Measurements from ENCODE around the gene COL4A6.

The COL4A6 gene

GRCh38 chrX:108298165-108298602, 140.0 kb downstream of the COL4A6 start:
- Histone ChIP-seq H3K4me1 (ENCODE audit: control insufficient read depth, insufficient read depth, low read length) (no peaks in the 10 kb centered on the region), H3K36me3 (ENCODE audit: control insufficient read depth, insufficient read depth, low read length) (no peaks in the 10 kb centered on the region), H3K9ac (ENCODE audit: low read length) (no peak overlapping the region), H3K9me3 (ENCODE audit: control insufficient read depth, low read length) (no peaks in the 10 kb centered on the region), H3K4me3 (ENCODE audit: low read length) (no peak overlapping the region), H3K27me3 (ENCODE audit: control insufficient read depth, insufficient read depth, low read length) (no peaks in the 10 kb centered on the region)

- H3K9me3 ChIP-seq (ENCODE audit: control insufficient read depth, low read length) = no peaks in the 10 kb centered on the region
- no peaks in the 10 kb centered on the region for H3K27me3 ChIP-seq (ENCODE audit: control insufficient read depth, insufficient read depth, low read length)
- no peaks in the 10 kb centered on the region for H3K4me1 ChIP-seq (ENCODE audit: control insufficient read depth, insufficient read depth, low read length)
- H3K4me3 ChIP-seq (ENCODE audit: low read length) = no peak overlapping the region
- no peak overlapping the region for H3K9ac ChIP-seq (ENCODE audit: low read length)
- H3K36me3 ChIP-seq (ENCODE audit: control insufficient read depth, insufficient read depth, low read length) = no peaks in the 10 kb centered on the region
Observed at GRCh38 chrX:108297290-108297689, 140.9 kb downstream of the COL4A6 start.

- Histone ChIP-seq H3K9me3 (ENCODE audit: control insufficient read depth, low read length) (no peaks in the 10 kb centered on the region), H3K4me3 (ENCODE audit: low read length) (no peak overlapping the region), H3K27me3 (ENCODE audit: control insufficient read depth, insufficient read depth, low read length) (no peaks in the 10 kb centered on the region), H3K4me1 (ENCODE audit: control insufficient read depth, insufficient read depth, low read length) (no peaks in the 10 kb centered on the region), H3K36me3 (ENCODE audit: control insufficient read depth, insufficient read depth, low read length) (no peaks in the 10 kb centered on the region), H3K9ac (ENCODE audit: low read length) (no peak overlapping the region)
Observed at GRCh38 chrX:108292053-108292452, 146.2 kb downstream of the COL4A6 start.

- H3K4me1 ChIP-seq (ENCODE audit: control insufficient read depth, insufficient read depth, low read length) = no peaks in the 10 kb centered on the region
- no peaks in the 10 kb centered on the region for H3K9me3 ChIP-seq (ENCODE audit: control insufficient read depth, low read length)
- no peak overlapping the region for H3K4me3 ChIP-seq (ENCODE audit: low read length)
- no peaks in the 10 kb centered on the region for H3K27me3 ChIP-seq (ENCODE audit: control insufficient read depth, insufficient read depth, low read length)
- no peak overlapping the region for H3K9ac ChIP-seq (ENCODE audit: low read length)
- no peaks in the 10 kb centered on the region for H3K36me3 ChIP-seq (ENCODE audit: control insufficient read depth, insufficient read depth, low read length)
Observed at GRCh38 chrX:108285918-108286317, 152.3 kb downstream of the COL4A6 start.

- H3K27me3 ChIP-seq (ENCODE audit: control insufficient read depth, insufficient read depth, low read length) = no peaks in the 10 kb centered on the region
- no peaks in the 10 kb centered on the region for H3K36me3 ChIP-seq (ENCODE audit: control insufficient read depth, insufficient read depth, low read length)
- no peaks in the 10 kb centered on the region for H3K4me1 ChIP-seq (ENCODE audit: control insufficient read depth, insufficient read depth, low read length)
Observed at GRCh38 chrX:108285356-108285755, 152.9 kb downstream of the COL4A6 start.

GRCh38 chrX:108275732-108276131, 162.5 kb downstream of the COL4A6 start:
- no peaks in the 10 kb centered on the region for H3K36me3 ChIP-seq (ENCODE audit: control insufficient read depth, insufficient read depth, low read length)
- no peak overlapping the region for H3K9ac ChIP-seq (ENCODE audit: low read length)
- H3K27me3 ChIP-seq (ENCODE audit: control insufficient read depth, insufficient read depth, low read length) = no peaks in the 10 kb centered on the region
- no peaks in the 10 kb centered on the region for H3K9me3 ChIP-seq (ENCODE audit: control insufficient read depth, low read length)
- H3K4me3 ChIP-seq (ENCODE audit: low read length) = no peak overlapping the region
- no peaks in the 10 kb centered on the region for H3K4me1 ChIP-seq (ENCODE audit: control insufficient read depth, insufficient read depth, low read length)

More at GRCh38 chrX:108285356-108285755, 152.9 kb downstream of the COL4A6 start:
- Histone ChIP-seq H3K9ac (ENCODE audit: low read length) (no peak overlapping the region), H3K9me3 (ENCODE audit: control insufficient read depth, low read length) (no peaks in the 10 kb centered on the region), H3K4me3 (ENCODE audit: low read length) (no peak overlapping the region)

GRCh38 chrX:108271397-108271787, 166.8 kb downstream of the COL4A6 start:
- H3K9me3 ChIP-seq (ENCODE audit: control insufficient read depth, low read length) = no peaks in the 10 kb centered on the region
- H3K4me3 ChIP-seq (ENCODE audit: low read length) = no peak overlapping the region
- no peak overlapping the region for H3K9ac ChIP-seq (ENCODE audit: low read length)
- no peaks in the 10 kb centered on the region for H3K27me3 ChIP-seq (ENCODE audit: control insufficient read depth, insufficient read depth, low read length)
- no peaks in the 10 kb centered on the region for H3K4me1 ChIP-seq (ENCODE audit: control insufficient read depth, insufficient read depth, low read length)
- no peaks in the 10 kb centered on the region for H3K36me3 ChIP-seq (ENCODE audit: control insufficient read depth, insufficient read depth, low read length)

GRCh38 chrX:108270739-108271396, 167.4 kb downstream of the COL4A6 start:
- no peaks in the 10 kb centered on the region for H3K4me1 ChIP-seq (ENCODE audit: control insufficient read depth, insufficient read depth, low read length)
- no peak overlapping the region for H3K9ac ChIP-seq (ENCODE audit: low read length)
- no peaks in the 10 kb centered on the region for H3K27me3 ChIP-seq (ENCODE audit: control insufficient read depth, insufficient read depth, low read length)
- no peaks in the 10 kb centered on the region for H3K36me3 ChIP-seq (ENCODE audit: control insufficient read depth, insufficient read depth, low read length)
- H3K9me3 ChIP-seq (ENCODE audit: control insufficient read depth, low read length) = no peaks in the 10 kb centered on the region
- no peak overlapping the region for H3K4me3 ChIP-seq (ENCODE audit: low read length)

- H3K4me3 ChIP-seq (ENCODE audit: low read length) = no peak overlapping the region
- H3K4me1 ChIP-seq (ENCODE audit: control insufficient read depth, insufficient read depth, low read length) = no peaks in the 10 kb centered on the region
- H3K27me3 ChIP-seq (ENCODE audit: control insufficient read depth, insufficient read depth, low read length) = no peaks in the 10 kb centered on the region
- no peaks in the 10 kb centered on the region for H3K36me3 ChIP-seq (ENCODE audit: control insufficient read depth, insufficient read depth, low read length)
- H3K9ac ChIP-seq (ENCODE audit: low read length) = no peak overlapping the region
- H3K9me3 ChIP-seq (ENCODE audit: control insufficient read depth, low read length) = no peaks in the 10 kb centered on the region
Observed at GRCh38 chrX:108270280-108270679, 167.9 kb downstream of the COL4A6 start.

- H3K4me3 ChIP-seq (ENCODE audit: low read length) = no peak overlapping the region
- H3K9ac ChIP-seq (ENCODE audit: low read length) = no peak overlapping the region
- H3K27me3 ChIP-seq (ENCODE audit: control insufficient read depth, insufficient read depth, low read length) = no peaks in the 10 kb centered on the region
- H3K36me3 ChIP-seq (ENCODE audit: control insufficient read depth, insufficient read depth, low read length) = no peaks in the 10 kb centered on the region
- H3K4me1 ChIP-seq (ENCODE audit: control insufficient read depth, insufficient read depth, low read length) = no peaks in the 10 kb centered on the region
- H3K9me3 ChIP-seq (ENCODE audit: control insufficient read depth, low read length) = no peaks in the 10 kb centered on the region
Observed at GRCh38 chrX:108268434-108269080, 169.7 kb downstream of the COL4A6 start.

GRCh38 chrX:108267557-108267956, 170.7 kb downstream of the COL4A6 start:
- H3K9me3 ChIP-seq (ENCODE audit: control insufficient read depth, low read length) = no peaks in the 10 kb centered on the region
- H3K4me3 ChIP-seq (ENCODE audit: low read length) = no peak overlapping the region
- no peaks in the 10 kb centered on the region for H3K36me3 ChIP-seq (ENCODE audit: control insufficient read depth, insufficient read depth, low read length)
- no peaks in the 10 kb centered on the region for H3K4me1 ChIP-seq (ENCODE audit: control insufficient read depth, insufficient read depth, low read length)
- no peak overlapping the region for H3K9ac ChIP-seq (ENCODE audit: low read length)
- no peaks in the 10 kb centered on the region for H3K27me3 ChIP-seq (ENCODE audit: control insufficient read depth, insufficient read depth, low read length)

- Histone ChIP-seq H3K27me3 (ENCODE audit: control insufficient read depth, insufficient read depth, low read length) (no peaks in the 10 kb centered on the region), H3K9ac (ENCODE audit: low read length) (no peak overlapping the region), H3K9me3 (ENCODE audit: control insufficient read depth, low read length) (no peaks in the 10 kb centered on the region), H3K4me3 (ENCODE audit: low read length) (no peak overlapping the region), H3K36me3 (ENCODE audit: control insufficient read depth, insufficient read depth, low read length) (no peaks in the 10 kb centered on the region), H3K4me1 (ENCODE audit: control insufficient read depth, insufficient read depth, low read length) (no peaks in the 10 kb centered on the region)
Observed at GRCh38 chrX:108264376-108264775, 173.8 kb downstream of the COL4A6 start.
